CD4-positive, alpha-beta T cell treated with Interleukin-21 for 1 hour (primary cell): Measurements from ENCODE around the gene TPST2.
A peak's percentile ranks its signal among the peaks of the same experiment; 100 is the strongest.
"Not testable (repeated sequence)": the region's sequence is repeated elsewhere in the genome, so short reads cannot be mapped to it uniquely, and the experiment has no call there.

ENCODE experiments used
- DNase-seq: peaks from one replicate; pipeline ENCODE4 v3.0.0-alpha.2; 2020

The TPST2 gene

GRCh38 chr22:26589845-26590736 lies at the start of gene TPST2:
Gene TPST2, minus strand, starts transcription at chr22:26590132. Its CDS starts 48,502 bp downstream, at chr22:26541630.
- DNase-seq = peak; percentile 83

DNA sequence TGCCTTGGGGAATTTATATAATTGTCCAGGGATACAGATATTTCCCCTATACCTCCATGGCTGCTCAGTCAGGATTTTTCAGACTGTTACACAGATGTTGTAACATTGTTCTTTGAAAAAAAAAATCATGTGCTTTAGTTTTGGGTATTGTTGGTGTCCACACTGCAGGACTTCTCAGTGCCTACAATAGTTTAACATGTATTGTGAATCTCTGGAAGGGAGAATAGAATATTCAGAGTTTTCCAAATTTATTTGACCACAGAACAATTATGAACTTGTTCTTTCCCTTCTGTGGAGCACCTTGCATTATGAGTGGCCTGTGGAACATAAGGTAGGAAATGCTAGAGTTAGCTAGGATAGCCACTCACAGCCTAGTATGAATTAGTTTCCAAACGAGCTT lies 46.4 kb upstream of the TPST2 start:
- DNase-seq = no peak

- DNase-seq = no peak
Measured at GRCh38 chr22:26635117-26635516, 45.2 kb upstream of the TPST2 start.

GRCh38 chr22:26634189-26634588 lies 44.3 kb upstream of the TPST2 start:
- DNase-seq = no peak

DNA sequence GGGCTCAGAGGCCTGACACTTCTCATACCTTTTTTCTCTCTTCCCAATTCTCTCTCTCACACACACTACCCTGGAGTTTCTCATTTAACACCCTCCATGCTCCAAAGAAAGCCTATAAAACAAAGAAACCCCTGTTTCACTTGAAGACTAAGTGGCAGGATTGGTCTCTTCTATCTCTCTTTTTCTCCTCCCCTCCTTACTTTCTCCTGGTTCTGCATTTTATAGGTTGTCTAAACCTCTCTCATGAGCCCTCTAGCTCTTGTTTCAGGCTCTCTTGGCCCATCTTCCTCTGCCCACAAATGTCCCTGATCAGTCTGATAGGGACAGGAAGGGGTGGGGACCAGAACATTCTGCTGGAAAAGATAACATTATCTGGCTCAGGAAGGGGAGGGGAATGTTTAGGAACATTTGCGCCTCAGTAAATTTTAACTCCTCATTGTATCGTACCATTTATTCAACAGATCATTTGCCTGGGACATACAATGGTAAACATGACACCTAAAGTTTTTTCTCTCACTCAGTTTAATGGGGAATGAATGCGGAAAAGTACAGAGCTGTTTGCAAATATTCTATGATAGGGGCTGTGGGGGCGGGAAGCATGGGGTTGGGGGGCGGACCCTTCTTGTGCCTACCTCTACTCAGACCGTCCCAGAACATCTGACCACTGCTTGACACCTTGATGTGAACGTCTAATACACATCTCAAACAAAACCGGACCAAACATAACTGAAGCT lies 42.7 kb upstream of the TPST2 start:
- DNase-seq = no peak

DNA sequence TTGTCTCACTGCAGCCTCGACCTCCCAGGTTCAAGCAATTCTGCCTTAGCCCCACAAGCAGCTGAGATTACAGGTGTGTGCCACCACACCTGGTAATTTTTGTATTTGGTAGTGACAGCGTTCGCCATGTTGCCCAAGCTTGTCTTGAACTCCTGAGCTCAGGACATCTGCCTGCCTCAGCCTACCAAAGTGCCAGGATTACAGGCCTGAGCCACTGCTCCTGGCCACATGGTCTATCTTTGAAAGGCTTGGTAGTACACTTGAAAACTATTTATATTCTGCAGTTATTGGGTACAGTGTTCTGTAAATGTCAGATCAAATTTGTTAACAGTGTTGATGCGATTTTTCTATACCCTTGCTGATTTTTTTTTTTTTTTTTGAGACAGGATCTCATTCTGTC lies 41.4 kb upstream of the TPST2 start:
- no peak for DNase-seq

- DNase-seq = no peak
Measured at GRCh38 chr22:26629988-26630761, 40.2 kb upstream of the TPST2 start.

GRCh38 chr22:26624803-26625202 lies 34.9 kb upstream of the TPST2 start:
- no peak for DNase-seq

- DNase-seq = no peak
Measured at GRCh38 chr22:26623984-26624383, 34.1 kb upstream of the TPST2 start.

DNA sequence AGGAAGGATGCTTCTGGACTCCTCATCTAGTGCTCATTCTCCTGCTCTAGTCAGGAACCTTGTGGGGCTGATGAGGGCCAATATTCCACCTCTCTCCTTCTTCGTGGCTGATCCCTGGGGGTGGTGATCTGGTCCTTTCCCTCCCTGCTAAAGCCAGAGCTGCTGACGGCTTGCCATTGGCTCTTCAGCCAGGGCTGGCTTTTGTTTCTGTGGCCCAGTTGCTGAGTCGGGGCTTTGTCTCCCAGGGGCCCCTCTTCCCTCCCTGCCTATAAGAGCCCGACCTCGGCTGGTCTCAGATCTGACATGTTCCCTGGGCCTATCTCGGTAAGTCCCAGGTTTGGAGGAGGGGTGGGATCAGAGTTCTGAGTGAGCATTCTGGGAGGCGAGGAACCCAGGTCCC lies 31.7 kb upstream of the TPST2 start, which contains the start of gene CRYBA4:
TSS of gene CRYBA4 (plus strand) at position 301 of the 400 bp plus-strand sequence. CDS start 634 bp downstream, outside the sequence.
- DNase-seq = no peak

GRCh38 chr22:26620197-26620596 lies 30.3 kb upstream of the TPST2 start:
- no peak for DNase-seq

GRCh38 chr22:26619510-26619909 lies 29.6 kb upstream of the TPST2 start:
- no peak for DNase-seq

GRCh38 chr22:26618455-26618854 lies 28.5 kb upstream of the TPST2 start:
- no peak for DNase-seq

- DNase-seq = no peak
Measured at GRCh38 chr22:26617271-26618199, 27.6 kb upstream of the TPST2 start, which contains the start of gene CRYBB1. Gene CRYBB1, minus strand, starts transcription at chr22:26618027. Its CDS starts 1,708 bp downstream, at chr22:26616319.

DNA sequence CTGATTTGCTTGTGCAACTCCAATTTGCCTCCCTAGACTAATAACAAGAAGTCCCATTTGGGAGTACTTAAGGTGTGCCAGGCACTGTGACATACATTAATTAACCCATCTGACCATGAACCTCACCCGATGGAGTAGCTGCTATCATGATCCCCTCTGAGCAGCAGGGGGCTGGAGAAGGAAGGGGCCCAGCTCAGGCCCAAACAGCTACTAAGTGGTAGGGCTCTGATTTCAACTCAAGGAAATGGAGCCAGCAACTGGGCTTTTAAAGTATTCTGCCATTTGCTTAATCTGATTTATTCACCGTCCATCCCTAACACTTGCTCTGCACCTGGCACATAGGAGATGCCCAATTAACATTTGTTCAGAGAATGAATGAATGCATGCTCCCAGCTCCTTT lies 26.7 kb upstream of the TPST2 start:
- DNase-seq = no peak

DNA sequence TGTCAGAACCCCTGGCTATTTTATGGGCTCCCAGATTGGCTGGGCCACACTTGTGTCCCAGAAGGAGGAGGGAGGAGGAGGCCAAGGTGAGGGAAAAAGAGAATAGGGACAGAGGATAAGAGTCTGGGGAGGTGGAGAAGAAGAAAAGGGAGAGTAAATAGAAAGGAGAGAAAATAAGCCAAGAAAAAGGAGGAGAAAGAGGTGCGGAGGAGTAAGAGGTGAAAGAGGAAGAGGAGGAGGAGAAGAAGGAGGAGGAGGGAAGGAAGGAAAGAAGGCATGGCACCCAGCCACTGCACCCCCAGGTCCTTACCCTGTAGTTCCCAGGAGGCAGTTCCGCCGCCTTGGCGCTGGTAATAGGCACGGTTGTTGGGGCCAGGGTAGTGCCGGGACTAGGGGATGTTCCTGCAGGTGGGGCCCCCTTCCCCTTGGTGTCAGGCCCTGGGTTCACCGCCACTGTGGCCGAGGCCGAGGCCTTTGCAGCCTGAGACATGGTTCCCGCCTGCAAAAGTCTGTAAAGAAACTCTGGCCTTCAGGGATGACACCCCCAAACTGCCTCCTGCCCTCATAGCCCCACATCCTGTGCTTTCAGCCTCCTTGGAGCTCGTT lies 26.0 kb upstream of the TPST2 start:
- DNase-seq = no peak

- DNase-seq = no peak
Measured at GRCh38 chr22:26615149-26615548, 25.2 kb upstream of the TPST2 start.

- no peak for DNase-seq
Measured at GRCh38 chr22:26614322-26614721, 24.4 kb upstream of the TPST2 start.

- DNase-seq = not testable (repeated sequence)
Measured at GRCh38 chr22:26613753-26614152, 23.8 kb upstream of the TPST2 start.

DNA sequence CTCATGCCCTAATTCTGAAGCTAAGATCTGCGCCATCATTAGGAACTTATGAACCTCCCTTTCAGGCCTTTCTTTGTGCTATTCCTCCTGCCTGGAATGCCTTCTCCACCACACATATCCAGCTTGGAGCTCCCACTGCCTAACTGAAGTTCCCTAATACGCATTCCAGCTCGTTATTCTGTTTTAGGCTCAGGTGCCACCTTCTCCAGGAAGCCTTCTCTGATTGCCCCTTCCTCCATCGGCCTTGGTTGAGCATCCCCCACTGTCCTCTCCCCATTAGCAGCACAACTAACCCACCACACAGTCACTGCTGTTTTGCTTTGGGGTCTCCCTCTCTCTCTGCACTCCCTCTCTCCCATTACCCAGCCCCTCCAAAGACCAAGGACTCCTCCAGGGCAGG lies 22.7 kb upstream of the TPST2 start:
- DNase-seq = no peak

GRCh38 chr22:26610996-26611395 lies 21.1 kb upstream of the TPST2 start:
- DNase-seq = no peak
